Measurements from ENCODE around the gene FSTL4. TPM values are rescaled to one million over a fixed set of nuclear protein-coding genes. Genes with fewer than 3 reads are reported as not detected.

The FSTL4 gene
- total RNA-seq, 2 donors from 2014 or later: 4.5 to 10.1 TPM

GRCh38 chr5:133376986-133377385, 235.4 kb downstream of the FSTL4 start:
- Histone ChIP-seq H3K36me3 (no peaks in the 10 kb centered on the region), H3K4me3 (no peak overlapping the region), H3K27ac (no peak overlapping the region), H3K9me3 (no peaks in the 10 kb centered on the region), H3K27me3 (replicated peaks; ENCODE audit: insufficient read depth) (no peaks in the 10 kb centered on the region), H3K4me1 (replicated peaks) (no peaks in the 10 kb centered on the region)
- WGBS: 87% methylated on average over 1 of the region's 1 CpG
- DNase-seq (ENCODE audit: low spot score): no peak
- intact Hi-C loops (cut with DNase I): no loop called here
- no peak for TF ChIP-seq POLR2A (IDR thresholded peaks at IDR 0.05)
- TF ChIP-seq POLR2AphosphoS5 (IDR thresholded peaks at IDR 0.05): no peak
- no peak for TF ChIP-seq CTCF (IDR thresholded peaks at IDR 0.05)

GRCh38 chr5:133373121-133373870, 239.0 kb downstream of the FSTL4 start:
- 94% methylated on average over 5 of the region's 5 CpGs for WGBS
- no peaks in the 10 kb centered on the region for H3K27me3 ChIP-seq (replicated peaks; ENCODE audit: insufficient read depth)
- H3K27ac ChIP-seq: no peak overlapping the region
- intact Hi-C loops (cut with DNase I): no loop called here
- TF ChIP-seq CTCF (IDR thresholded peaks at IDR 0.05) (no peak), POLR2AphosphoS5 (IDR thresholded peaks at IDR 0.05) (no peak), POLR2A (IDR thresholded peaks at IDR 0.05) (no peak)
- H3K4me1 ChIP-seq (replicated peaks): no peaks in the 10 kb centered on the region
- no peak for DNase-seq (ENCODE audit: low spot score)
- H3K36me3 ChIP-seq: no peaks in the 10 kb centered on the region
- no peak overlapping the region for H3K4me3 ChIP-seq
- no peaks in the 10 kb centered on the region for H3K9me3 ChIP-seq

GRCh38 chr5:133372293-133372937, 239.9 kb downstream of the FSTL4 start:
- Histone ChIP-seq H3K4me3 (no peak overlapping the region), H3K9me3 (no peaks in the 10 kb centered on the region), H3K36me3 (no peaks in the 10 kb centered on the region), H3K27me3 (replicated peaks; ENCODE audit: insufficient read depth) (no peaks in the 10 kb centered on the region), H3K4me1 (replicated peaks) (no peaks in the 10 kb centered on the region), H3K27ac (no peak overlapping the region)
- intact Hi-C loops (cut with DNase I): no loop called here
- no peak for DNase-seq (ENCODE audit: low spot score)
- no peak for TF ChIP-seq CTCF (IDR thresholded peaks at IDR 0.05)
- TF ChIP-seq POLR2A (IDR thresholded peaks at IDR 0.05): no peak
- WGBS: 37% methylated on average over 7 of the region's 7 CpGs

- no peak for DNase-seq (ENCODE audit: low spot score)
- WGBS: 79% methylated on average over 15 of the region's 15 CpGs
- Histone ChIP-seq H3K4me1 (replicated peaks) (no peaks in the 10 kb centered on the region), H3K9me3 (no peaks in the 10 kb centered on the region), H3K4me3 (no peak overlapping the region), H3K36me3 (no peaks in the 10 kb centered on the region), H3K27me3 (replicated peaks; ENCODE audit: insufficient read depth) (no peaks in the 10 kb centered on the region), H3K27ac (no peak overlapping the region)
- intact Hi-C loops (cut with DNase I): no loop called here
- no peak for TF ChIP-seq POLR2A (IDR thresholded peaks at IDR 0.05)
- TF ChIP-seq POLR2AphosphoS5 (IDR thresholded peaks at IDR 0.05): no peak
- TF ChIP-seq CTCF (IDR thresholded peaks at IDR 0.05): no peak
These were observed 240.8 kb downstream of the FSTL4 start for GRCh38 chr5:133371371-133372155.

Data from prostate gland (tissue), 2 donors.